Fibroblast of lung (primary cell): ENCODE measurements around the gene APAF1. TPM values are rescaled to one million over a fixed set of nuclear protein-coding genes. Genes with fewer than 3 reads are reported as not detected.

Source experiments
- DNase-seq, 2 donors: peaks; one replicate each; pipeline versions ENCODE4 v3.0.0 to v3.0.0-alpha.2; 2010; ENCODE audit warnings: low read depth in 2 of 2
- H2AFZ ChIP-seq: 2 replicates; pipeline ENCODE4 v1.5.1; 2012; ENCODE audit warnings: low read length, control low read depth, inconsistent platforms
- H3K27ac ChIP-seq: 2 replicates; pipeline ENCODE4 v1.5.1; 2011; ENCODE audit warnings: low read length, control low read depth; ENCODE audit not compliant: insufficient read depth
- H3K27me3 ChIP-seq: 2 replicates; pipeline ENCODE4 v1.5.1; 2011; ENCODE audit warnings: mild to moderate bottlenecking, low read length; ENCODE audit not compliant: control insufficient read depth, insufficient read depth
- H3K36me3 ChIP-seq: 2 replicates; pipeline ENCODE4 v1.5.1; 2011; ENCODE audit warnings: low read length; ENCODE audit not compliant: control insufficient read depth, insufficient read depth
- H3K4me1 ChIP-seq: 2 replicates; pipeline ENCODE4 v1.5.1; 2011; ENCODE audit warnings: low read length; ENCODE audit not compliant: control insufficient read depth, insufficient read depth; ENCODE audit errors: extremely low read depth
- H3K4me2 ChIP-seq: 2 replicates; pipeline ENCODE4 v1.5.1; 2011; ENCODE audit warnings: low read length, control low read depth; ENCODE audit not compliant: insufficient read depth; ENCODE audit errors: extremely low read depth
- H3K4me3 ChIP-seq, 4 experiments: fragments of 200-600 bp in 1 of 4; sonication (generic) in 1 of 4; replicated peaks in 1 of 4; 2 replicates each; pipeline ENCODE4 v1.5.1; 2011 to 2016; ENCODE audit warnings: low read length in 4 of 4, low read depth in 3 of 4, mild to moderate bottlenecking in 3 of 4, control low read depth in 2 of 4, inconsistent platforms in 1 of 4, mixed read lengths in 1 of 4; ENCODE audit not compliant: insufficient read depth in 1 of 4; ENCODE audit errors: control extremely low read depth in 1 of 4
- H3K79me2 ChIP-seq: 2 replicates; pipeline ENCODE4 v1.5.1; 2012; ENCODE audit warnings: mild to moderate bottlenecking, low read length, inconsistent platforms; ENCODE audit not compliant: control insufficient read depth, insufficient read depth
- H3K9ac ChIP-seq: 2 replicates; pipeline ENCODE4 v1.5.1; 2011; ENCODE audit warnings: mild to moderate bottlenecking, low read length, control low read depth; ENCODE audit not compliant: insufficient read depth
- H3K9me3 ChIP-seq: 2 replicates; pipeline ENCODE4 v1.5.1; 2012; ENCODE audit warnings: low read depth, low read length; ENCODE audit not compliant: control insufficient read depth, insufficient read depth
- H4K20me1 ChIP-seq: 2 replicates; pipeline ENCODE4 v1.5.1; 2011; ENCODE audit warnings: low read length; ENCODE audit not compliant: control insufficient read depth, insufficient read depth; ENCODE audit errors: extremely low read depth
- CTCF ChIP-seq, 2 donors: IDR thresholded peaks in 1 of 2; conservative IDR thresholded peaks in 1 of 2; 1 replicate in 1 of 2; 2 replicates in 1 of 2; pipeline ENCODE4 v1.5.1; 2011 to 2012; ENCODE audit warnings: low read length in 2 of 2, control low read depth in 1 of 2, inconsistent platforms in 1 of 2, low read depth in 1 of 2, mild to moderate bottlenecking in 1 of 2
- EZH2 ChIP-seq: IDR thresholded peaks from 2 replicates; pipeline ENCODE4 v1.5.1; 2012; ENCODE audit warnings: low read length, control low read depth, mild to moderate bottlenecking; ENCODE audit errors: missing control alignments
- polyA plus RNA-seq, 2 donors: library from polyadenylated mRNA; depleted of rRNA in 1 of 2; stranded (reverse) in 1 of 2; unstranded in 1 of 2; fragments of >200 nt; gene quantifications; 2 replicates each; pipeline ENCODE4 v1.2.1, GENCODE V29; 2011 to 2012; ENCODE audit warnings: missing spikeins in 1 of 2
- total RNA-seq: library from RNA; depleted of rRNA; stranded (reverse); fragments of >200 nt; gene quantifications from 2 replicates; pipeline ENCODE4 v1.2.1, GENCODE V29; 2014

APAF1 gene
- total and polyA plus RNA-seq, 2 donors (not counting 1 experiment from before 2014, with no cell fraction given), result 13.6 to 23.3 TPM

GRCh38 chr12:98721204-98721702 is 76.2 kb downstream of the APAF1 start:
- H4K20me1 ChIP-seq, result no peaks in the 10 kb centered on the region
- no peaks in the 10 kb centered on the region for H3K9me3 ChIP-seq
- no peak overlapping the region for H3K9ac ChIP-seq
- H3K27me3 ChIP-seq, result no peaks in the 10 kb centered on the region
- no peak for TF ChIP-seq EZH2
- no peak for TF ChIP-seq CTCF (conservative IDR thresholded peaks at IDR 0.05 in 1 of 2, IDR thresholded peaks at IDR 0.05 in 1 of 2; ENCODE audit: low read depth in 1 of 2, low read length in 2 of 2)
- H3K4me1 ChIP-seq, result peaks cover 7% of the 10 kb centered on the region
- H3K27ac ChIP-seq, result no peak overlapping the region
- H3K36me3 ChIP-seq, result no peaks in the 10 kb centered on the region
- H2AFZ ChIP-seq, result no peak overlapping the region
- no peaks in the 10 kb centered on the region for H3K79me2 ChIP-seq
- H3K4me2 ChIP-seq, result no peak overlapping the region
- DNase-seq, result no peak
- H3K4me3 ChIP-seq, result no peak overlapping the region

- DNase-seq, result peak in 1 of 2 donors; percentile 27
- TF ChIP-seq EZH2 (no peak), CTCF (conservative IDR thresholded peaks at IDR 0.05 in 1 of 2, IDR thresholded peaks at IDR 0.05 in 1 of 2; ENCODE audit: low read depth in 1 of 2, low read length in 2 of 2) (no peak)
- Histone ChIP-seq H3K27ac (no peak overlapping the region), H3K4me2 (peak overlapping the region; percentile 25), H3K36me3 (no peaks in the 10 kb centered on the region), H3K9me3 (no peaks in the 10 kb centered on the region), H3K9ac (no peak overlapping the region), H3K27me3 (no peaks in the 10 kb centered on the region), H4K20me1 (no peaks in the 10 kb centered on the region), H3K4me1 (peaks cover 7% of the 10 kb centered on the region), H3K79me2 (no peaks in the 10 kb centered on the region), H3K4me3 (no peak overlapping the region), H2AFZ (no peak overlapping the region)
Measured at GRCh38 chr12:98724384-98725155, 79.5 kb downstream of the APAF1 start.

GRCh38 chr12:98725476-98726247 is 80.6 kb downstream of the APAF1 start:
- Histone ChIP-seq H3K36me3 (peaks cover 1% of the 10 kb centered on the region), H3K27me3 (no peaks in the 10 kb centered on the region), H3K9ac (no peak overlapping the region), H3K4me2 (no peak overlapping the region), H3K79me2 (no peaks in the 10 kb centered on the region), H4K20me1 (no peaks in the 10 kb centered on the region), H3K4me3 (no peak overlapping the region), H3K9me3 (no peaks in the 10 kb centered on the region), H2AFZ (no peak overlapping the region), H3K4me1 (peaks cover 7% of the 10 kb centered on the region), H3K27ac (peak overlapping the region; percentile 46)
- TF ChIP-seq EZH2 (no peak), CTCF (conservative IDR thresholded peaks at IDR 0.05 in 1 of 2, IDR thresholded peaks at IDR 0.05 in 1 of 2; ENCODE audit: low read depth in 1 of 2, low read length in 2 of 2) (peak; percentile 60 to 70)
- peak; percentile 73 to 83 for DNase-seq
